GM12878 (cell line): Measurements from ENCODE around the gene EMILIN3.

Experiments used
- CEBPB ChIP-seq, 2 experiments: fragments of 150-350 bp in 1 of 2; IDR thresholded peaks; 2 replicates each; pipeline ENCODE4 v1.6.1; 2012 to 2014; ENCODE audit warnings: low read depth in 2 of 2, low read length in 2 of 2, borderline replicate concordance in 1 of 2, inconsistent platforms in 1 of 2
- EGR1 ChIP-seq, 2 experiments: IDR thresholded peaks; 1 replicate in 1 of 2; 2 replicates in 1 of 2; pipeline ENCODE4 v1.6.1; 2011 to 2012; ENCODE audit warnings: low read depth in 2 of 2, low read length in 2 of 2, borderline replicate concordance in 1 of 2, mild to moderate bottlenecking in 1 of 2, moderate library complexity in 1 of 2
- EP300 ChIP-seq, 2 experiments: fragments of 150-350 bp in 1 of 2; IDR thresholded peaks; 2 replicates each; pipeline ENCODE4 v1.6.1; 2011 to 2012; ENCODE audit warnings: low read depth in 2 of 2, low read length in 2 of 2, borderline replicate concordance in 1 of 2, improper control_type of control experiment in 1 of 2, inconsistent platforms in 1 of 2; ENCODE audit not compliant: control insufficient read depth in 1 of 2
- EZH2 ChIP-seq: IDR thresholded peaks from 2 replicates; pipeline ENCODE4 v1.6.1; 2012; ENCODE audit warnings: low read depth, mild to moderate bottlenecking, control low read depth, inconsistent platforms, low read length, borderline replicate concordance; ENCODE audit not compliant: control insufficient read depth
- KDM1A ChIP-seq: fragments of 200-600 bp; sonication (generic); IDR thresholded peaks from 2 replicates; pipeline ENCODE4 v1.6.1; 2016; ENCODE audit warnings: borderline replicate concordance
- MXI1 ChIP-seq: fragments of 150-350 bp; IDR thresholded peaks from 2 replicates; pipeline ENCODE4 v1.6.1; 2011; ENCODE audit warnings: low read depth, mild to moderate bottlenecking, inconsistent platforms, low read length, improper control_type of control experiment
- POLR2A ChIP-seq: IDR thresholded peaks from 2 replicates; pipeline ENCODE4 v1.6.1; 2011; ENCODE audit warnings: low read depth, mild to moderate bottlenecking, low read length
- POLR2AphosphoS5 ChIP-seq: IDR thresholded peaks from 2 replicates; pipeline ENCODE4 v1.6.1; 2011; ENCODE audit warnings: mild to moderate bottlenecking, low read length, inconsistent platforms
- TAF1 ChIP-seq: IDR thresholded peaks from 2 replicates; pipeline ENCODE4 v1.6.1; 2011; ENCODE audit warnings: mild to moderate bottlenecking, low read depth, low read length, borderline replicate concordance
- ZNF217 ChIP-seq: fragments of 450-650 bp; IDR thresholded peaks from 2 replicates; pipeline ENCODE4 v1.6.1; 2017; ENCODE audit warnings: antibody characterized with exemption, mild to moderate bottlenecking
- TF ChIP-seq, protein P1 (sequence below), 3 experiments: IDR thresholded peaks in 2 of 3; conservative IDR thresholded peaks in 1 of 3; 2 replicates each; pipeline ENCODE4 v1.5.1; 2011; ENCODE audit warnings: low read depth in 3 of 3, low read length in 3 of 3, mild to moderate bottlenecking in 3 of 3, control low read depth in 2 of 3, moderate library complexity in 2 of 3, inconsistent platforms in 1 of 3, mixed read lengths in 1 of 3; ENCODE audit not compliant: control insufficient read depth in 2 of 3, insufficient read depth in 1 of 3; ENCODE audit errors: extremely low read depth in 1 of 3
- TF ChIP-seq, protein P2 (sequence below): fragments of 450-650 bp; IDR thresholded peaks from 2 replicates; pipeline ENCODE4 v1.6.1; 2017; ENCODE audit warnings: mild to moderate bottlenecking, low read depth, inconsistent platforms; ENCODE audit not compliant: poor library complexity, severe bottlenecking
- TF ChIP-seq, protein P3 (sequence below): fragments of 450-650 bp; conservative IDR thresholded peaks from 2 replicates; pipeline ENCODE4 v1.6.1; 2017; ENCODE audit warnings: mild to moderate bottlenecking, moderate library complexity
- TF ChIP-seq, protein P4 (sequence below): fragments of 450-650 bp; IDR thresholded peaks from 2 replicates; pipeline ENCODE4 v1.6.1; 2016; ENCODE audit warnings: mild to moderate bottlenecking

DNA sequence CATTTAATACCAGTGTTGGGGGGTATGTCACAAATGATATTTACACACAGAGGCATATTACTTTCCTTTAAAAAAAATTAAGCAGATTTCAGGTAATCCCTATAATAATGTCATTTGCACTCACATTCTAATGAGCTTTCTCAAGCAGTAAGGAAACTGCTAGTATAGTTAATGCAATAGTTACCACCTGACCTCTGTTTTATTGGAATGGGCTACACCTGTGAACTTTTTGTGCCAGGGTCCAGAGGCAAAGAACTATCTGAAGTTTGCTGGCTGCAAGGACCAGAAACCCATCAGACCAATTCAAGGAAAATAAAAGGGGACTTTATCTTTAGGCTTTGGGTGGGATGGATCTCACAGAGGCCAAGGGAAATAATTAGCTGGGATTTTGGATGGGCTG, 46.2 kb downstream of the EMILIN3 start:
- TF ChIP-seq EGR1 (IDR thresholded peaks at IDR 0.05; ENCODE audit: borderline replicate concordance in 1 of 2, low read depth in 2 of 2, low read length in 2 of 2): no peak
- TF ChIP-seq, protein P1, sequence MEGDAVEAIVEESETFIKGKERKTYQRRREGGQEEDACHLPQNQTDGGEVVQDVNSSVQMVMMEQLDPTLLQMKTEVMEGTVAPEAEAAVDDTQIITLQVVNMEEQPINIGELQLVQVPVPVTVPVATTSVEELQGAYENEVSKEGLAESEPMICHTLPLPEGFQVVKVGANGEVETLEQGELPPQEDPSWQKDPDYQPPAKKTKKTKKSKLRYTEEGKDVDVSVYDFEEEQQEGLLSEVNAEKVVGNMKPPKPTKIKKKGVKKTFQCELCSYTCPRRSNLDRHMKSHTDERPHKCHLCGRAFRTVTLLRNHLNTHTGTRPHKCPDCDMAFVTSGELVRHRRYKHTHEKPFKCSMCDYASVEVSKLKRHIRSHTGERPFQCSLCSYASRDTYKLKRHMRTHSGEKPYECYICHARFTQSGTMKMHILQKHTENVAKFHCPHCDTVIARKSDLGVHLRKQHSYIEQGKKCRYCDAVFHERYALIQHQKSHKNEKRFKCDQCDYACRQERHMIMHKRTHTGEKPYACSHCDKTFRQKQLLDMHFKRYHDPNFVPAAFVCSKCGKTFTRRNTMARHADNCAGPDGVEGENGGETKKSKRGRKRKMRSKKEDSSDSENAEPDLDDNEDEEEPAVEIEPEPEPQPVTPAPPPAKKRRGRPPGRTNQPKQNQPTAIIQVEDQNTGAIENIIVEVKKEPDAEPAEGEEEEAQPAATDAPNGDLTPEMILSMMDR (IDR thresholded peaks at IDR 0.05 in 2 of 3, conservative IDR thresholded peaks at IDR 0.05 in 1 of 3; ENCODE audit: control insufficient read depth in 2 of 3, extremely low read depth in 1 of 3, insufficient read depth in 1 of 3, low read depth in 3 of 3, low read length in 3 of 3): no peak
- TF ChIP-seq POLR2A: no peak
- TF ChIP-seq, protein P2, sequence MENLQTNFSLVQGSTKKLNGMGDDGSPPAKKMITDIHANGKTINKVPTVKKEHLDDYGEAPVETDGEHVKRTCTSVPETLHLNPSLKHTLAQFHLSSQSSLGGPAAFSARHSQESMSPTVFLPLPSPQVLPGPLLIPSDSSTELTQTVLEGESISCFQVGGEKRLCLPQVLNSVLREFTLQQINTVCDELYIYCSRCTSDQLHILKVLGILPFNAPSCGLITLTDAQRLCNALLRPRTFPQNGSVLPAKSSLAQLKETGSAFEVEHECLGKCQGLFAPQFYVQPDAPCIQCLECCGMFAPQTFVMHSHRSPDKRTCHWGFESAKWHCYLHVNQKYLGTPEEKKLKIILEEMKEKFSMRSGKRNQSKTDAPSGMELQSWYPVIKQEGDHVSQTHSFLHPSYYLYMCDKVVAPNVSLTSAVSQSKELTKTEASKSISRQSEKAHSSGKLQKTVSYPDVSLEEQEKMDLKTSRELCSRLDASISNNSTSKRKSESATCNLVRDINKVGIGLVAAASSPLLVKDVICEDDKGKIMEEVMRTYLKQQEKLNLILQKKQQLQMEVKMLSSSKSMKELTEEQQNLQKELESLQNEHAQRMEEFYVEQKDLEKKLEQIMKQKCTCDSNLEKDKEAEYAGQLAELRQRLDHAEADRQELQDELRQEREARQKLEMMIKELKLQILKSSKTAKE: no peak
- no peak for TF ChIP-seq ZNF217
- TF ChIP-seq CEBPB (IDR thresholded peaks at IDR 0.05; ENCODE audit: borderline replicate concordance in 1 of 2, low read depth in 2 of 2, low read length in 2 of 2): no peak
- no peak for TF ChIP-seq TAF1
- no peak for TF ChIP-seq KDM1A
- TF ChIP-seq, protein P3, sequence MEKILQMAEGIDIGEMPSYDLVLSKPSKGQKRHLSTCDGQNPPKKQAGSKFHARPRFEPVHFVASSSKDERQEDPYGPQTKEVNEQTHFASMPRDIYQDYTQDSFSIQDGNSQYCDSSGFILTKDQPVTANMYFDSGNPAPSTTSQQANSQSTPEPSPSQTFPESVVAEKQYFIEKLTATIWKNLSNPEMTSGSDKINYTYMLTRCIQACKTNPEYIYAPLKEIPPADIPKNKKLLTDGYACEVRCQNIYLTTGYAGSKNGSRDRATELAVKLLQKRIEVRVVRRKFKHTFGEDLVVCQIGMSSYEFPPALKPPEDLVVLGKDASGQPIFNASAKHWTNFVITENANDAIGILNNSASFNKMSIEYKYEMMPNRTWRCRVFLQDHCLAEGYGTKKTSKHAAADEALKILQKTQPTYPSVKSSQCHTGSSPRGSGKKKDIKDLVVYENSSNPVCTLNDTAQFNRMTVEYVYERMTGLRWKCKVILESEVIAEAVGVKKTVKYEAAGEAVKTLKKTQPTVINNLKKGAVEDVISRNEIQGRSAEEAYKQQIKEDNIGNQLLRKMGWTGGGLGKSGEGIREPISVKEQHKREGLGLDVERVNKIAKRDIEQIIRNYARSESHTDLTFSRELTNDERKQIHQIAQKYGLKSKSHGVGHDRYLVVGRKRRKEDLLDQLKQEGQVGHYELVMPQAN: no peak
- no peak for TF ChIP-seq POLR2AphosphoS5
- TF ChIP-seq EP300 (IDR thresholded peaks at IDR 0.05; ENCODE audit: borderline replicate concordance in 1 of 2, control insufficient read depth in 1 of 2, low read depth in 2 of 2, low read length in 2 of 2): no peak
- TF ChIP-seq, protein P4, sequence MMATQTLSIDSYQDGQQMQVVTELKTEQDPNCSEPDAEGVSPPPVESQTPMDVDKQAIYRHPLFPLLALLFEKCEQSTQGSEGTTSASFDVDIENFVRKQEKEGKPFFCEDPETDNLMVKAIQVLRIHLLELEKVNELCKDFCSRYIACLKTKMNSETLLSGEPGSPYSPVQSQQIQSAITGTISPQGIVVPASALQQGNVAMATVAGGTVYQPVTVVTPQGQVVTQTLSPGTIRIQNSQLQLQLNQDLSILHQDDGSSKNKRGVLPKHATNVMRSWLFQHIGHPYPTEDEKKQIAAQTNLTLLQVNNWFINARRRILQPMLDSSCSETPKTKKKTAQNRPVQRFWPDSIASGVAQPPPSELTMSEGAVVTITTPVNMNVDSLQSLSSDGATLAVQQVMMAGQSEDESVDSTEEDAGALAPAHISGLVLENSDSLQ: no peak
- TF ChIP-seq MXI1: no peak
- TF ChIP-seq EZH2: no peak
